IPS-18c (cell line): Measurements from ENCODE around the gene GPATCH4.
"Not testable (repeated sequence)": the region's sequence is repeated elsewhere in the genome, so short reads cannot be mapped to it uniquely, and the experiment has no call there.

Experiments used
- H3K4me3 ChIP-seq: 2 replicates; pipeline ENCODE4 v1.7.0; 2013; ENCODE audit warnings: low read depth, mild to moderate bottlenecking, low read length, moderate library complexity; ENCODE audit not compliant: insufficient read depth
- H3K9me3 ChIP-seq: one replicate; pipeline ENCODE4 v1.6.1; 2013; ENCODE audit warnings: mild to moderate bottlenecking, low read length, moderate library complexity; ENCODE audit not compliant: control insufficient read depth, insufficient read depth

GPATCH4 gene

GRCh38 chr1:156632355-156632754 is 31.1 kb upstream of the GPATCH4 start:
- no peak overlapping the region for H3K4me3 ChIP-seq
- no peaks in the 10 kb centered on the region for H3K9me3 ChIP-seq

GRCh38 chr1:156631152-156631551 is 29.9 kb upstream of the GPATCH4 start:
- not testable (repeated sequence) for H3K4me3 ChIP-seq, H3K9me3 ChIP-seq

- Histone ChIP-seq H3K4me3 (no peak overlapping the region), H3K9me3 (no peaks in the 10 kb centered on the region)
These were observed 28.7 kb upstream of the GPATCH4 start for GRCh38 chr1:156629823-156630449.

- Histone ChIP-seq H3K9me3 (no peaks in the 10 kb centered on the region), H3K4me3 (no peak overlapping the region)
These were observed 26.1 kb upstream of the GPATCH4 start for GRCh38 chr1:156627313-156627880.

- Histone ChIP-seq H3K9me3 (no peaks in the 10 kb centered on the region), H3K4me3 (no peak overlapping the region)
These were observed 24.8 kb upstream of the GPATCH4 start for GRCh38 chr1:156626079-156626438.

GRCh38 chr1:156625436-156626078 is 24.3 kb upstream of the GPATCH4 start:
- peak overlapping the region; percentile 63 for H3K4me3 ChIP-seq
- H3K9me3 ChIP-seq: no peaks in the 10 kb centered on the region

GRCh38 chr1:156624814-156625435 is 23.6 kb upstream of the GPATCH4 start:
- peak overlapping the region; percentile 63 for H3K4me3 ChIP-seq
- peaks cover 1% of the 10 kb centered on the region for H3K9me3 ChIP-seq

GRCh38 chr1:156623946-156624813 is 22.9 kb upstream of the GPATCH4 start:
- Histone ChIP-seq H3K4me3 (peak overlapping the region; percentile 63), H3K9me3 (peaks cover 4% of the 10 kb centered on the region)

- peaks cover 4% of the 10 kb centered on the region for H3K9me3 ChIP-seq
- H3K4me3 ChIP-seq: no peak overlapping the region
These were observed 21.5 kb upstream of the GPATCH4 start for GRCh38 chr1:156622581-156623297.

- no peak overlapping the region for H3K4me3 ChIP-seq
- H3K9me3 ChIP-seq: peaks cover 4% of the 10 kb centered on the region
These were observed 18.3 kb upstream of the GPATCH4 start for GRCh38 chr1:156619582-156619955.

- Histone ChIP-seq H3K4me3 (no peak within 1 kb of the TSS), H3K9me3 (peaks cover 4% of the 10 kb centered on the region)
These were observed 17.7 kb upstream of the GPATCH4 start, which contains the start of gene HAPLN2 for GRCh38 chr1:156618853-156619581. TSS of gene HAPLN2 (plus strand) at chr1:156619415. CDS start at chr1:156623491, 4,076 bp downstream.

- H3K4me3 ChIP-seq: no peak overlapping the region
- peaks cover 4% of the 10 kb centered on the region for H3K9me3 ChIP-seq
These were observed 15.2 kb upstream of the GPATCH4 start for GRCh38 chr1:156616463-156616862.

GRCh38 chr1:156615946-156616345 is 14.7 kb upstream of the GPATCH4 start:
- Histone ChIP-seq H3K4me3 (no peak overlapping the region), H3K9me3 (peaks cover 4% of the 10 kb centered on the region)

GRCh38 chr1:156612666-156613065 is 11.4 kb upstream of the GPATCH4 start:
- no peak overlapping the region for H3K4me3 ChIP-seq
- H3K9me3 ChIP-seq: no peaks in the 10 kb centered on the region

GRCh38 chr1:156610072-156610471 is 8.8 kb upstream of the GPATCH4 start:
- not testable (repeated sequence) for H3K9me3 ChIP-seq, H3K4me3 ChIP-seq

- no peak overlapping the region for H3K4me3 ChIP-seq
- H3K9me3 ChIP-seq: no peaks in the 10 kb centered on the region
These were observed 7.7 kb upstream of the GPATCH4 start for GRCh38 chr1:156608981-156609380.
